Panc1 (cell line): ENCODE results near the gene MEIS1. TPM values are rescaled to one million over a fixed set of nuclear protein-coding genes. Genes with fewer than 3 reads are reported as not detected.

Experiments
- ATAC-seq: fragments of 200-7000 bp; cut with Tn5 transposase; 2 replicates; pipeline ENCODE4 v1.9.1; 2020; ENCODE audit warnings: mild to moderate bottlenecking, moderate library complexity
- BruUV-seq: library from RNA; stranded (reverse); fragments of 400-500 nt; replicated peaks from 2 replicates; lab custom pipeline; 2021; lab: Mats Ljungman, UMichigan
- CTCF ChIA-PET: fragments of 300-600 bp; sonication (Branson Sonifier 250); formaldehyde crosslinking; loops from one replicate; lab custom pipeline; 2022; ENCODE audit warnings: antibody characterized with exemption; lab: Charles Lee
- POLR2A ChIA-PET: fragments of 300-600 bp; sonication (Branson Sonifier 250); formaldehyde crosslinking; loops from one replicate; lab custom pipeline; 2022; ENCODE audit warnings: antibody characterized with exemption; lab: Charles Lee
- DNase-seq: peaks from one replicate; pipeline ENCODE4 v3.0.0-alpha.2; 2010; ENCODE audit warnings: low read depth, low spot score
- H3K27ac ChIP-seq: 2 replicates; pipeline ENCODE4 v1.5.1; 2011; ENCODE audit warnings: mild to moderate bottlenecking, low read length, inconsistent platforms
- H3K27me3 ChIP-seq: fragments of 200-500 bp; sonication (Bioruptor generic); 2 replicates; pipeline ENCODE4 v1.6.0; 2014; ENCODE audit warnings: low read length, inconsistent platforms; ENCODE audit not compliant: control insufficient read depth, insufficient read depth
- H3K36me3 ChIP-seq: fragments of 200-500 bp; sonication (Bioruptor generic); 2 replicates; pipeline ENCODE4 v1.5.1; 2014; ENCODE audit warnings: inconsistent platforms, mild to moderate bottlenecking, low read length, moderate library complexity; ENCODE audit not compliant: control insufficient read depth, insufficient read depth
- H3K4me1 ChIP-seq: 2 replicates; pipeline ENCODE4 v1.5.1; 2011; ENCODE audit warnings: inconsistent platforms, mild to moderate bottlenecking, low read length, moderate library complexity; ENCODE audit not compliant: control insufficient read depth, insufficient read depth
- H3K4me3 ChIP-seq, 2 experiments: 2 replicates each; pipeline ENCODE4 v1.5.1; 2011 to 2012; ENCODE audit warnings: low read depth in 2 of 2, low read length in 2 of 2, mild to moderate bottlenecking in 2 of 2, inconsistent platforms in 1 of 2, moderate library complexity in 1 of 2
- H3K9me3 ChIP-seq: fragments of 200-500 bp; sonication (Bioruptor generic); 2 replicates; pipeline ENCODE4 v1.5.1; 2014; ENCODE audit warnings: low read depth, mild to moderate bottlenecking, inconsistent platforms, low read length, moderate library complexity; ENCODE audit not compliant: control insufficient read depth, insufficient read depth
- CTCF ChIP-seq: fragments of 450-650 bp; IDR thresholded peaks from 2 replicates; pipeline ENCODE4 v1.5.1; 2017; ENCODE audit warnings: mild to moderate bottlenecking
- POLR2AphosphoS5 ChIP-seq: IDR thresholded peaks from 2 replicates; pipeline ENCODE4 v1.6.1; 2012; ENCODE audit warnings: mild to moderate bottlenecking, low read depth, low read length, moderate library complexity
- REST ChIP-seq, 2 experiments: IDR thresholded peaks; 2 replicates each; pipeline ENCODE4 v1.6.1; 2011 to 2012; ENCODE audit warnings: low read depth in 2 of 2, control low read depth in 1 of 2, low read length in 1 of 2, mild to moderate bottlenecking in 1 of 2, moderate library complexity in 1 of 2; ENCODE audit not compliant: insufficient read depth in 1 of 2
- SIN3A ChIP-seq: IDR thresholded peaks from 2 replicates; pipeline ENCODE4 v1.6.1; 2012; ENCODE audit warnings: low read depth, mild to moderate bottlenecking, low read length, moderate library complexity, borderline replicate concordance; ENCODE audit not compliant: insufficient read depth
- TCF7L2 ChIP-seq: IDR thresholded peaks from 2 replicates; pipeline ENCODE4 v1.6.1; 2011; ENCODE audit warnings: mild to moderate bottlenecking, low read depth, low read length, inconsistent platforms
- in situ Hi-C: cut with HindIII; loops from 2 replicates; pipeline ENCODE4 v1.10.0; 2016; ENCODE audit warnings: low sequenced_read_pairs, low pct_unique_long_range_greater_than_20kb
- intact Hi-C: fragments of 100-400 bp; cut with micrococcal nuclease; formaldehyde crosslinking; loops from one replicate; pipeline ENCODE4 v1.10.0; 2022; ENCODE audit not compliant: unreplicated experiment
- total RNA-seq: library from RNA; stranded (reverse); gene quantifications from one replicate; pipeline ENCODE4 v1.2.1, GENCODE V29; 2021; ENCODE audit not compliant: unreplicated experiment

The MEIS1 gene
- total RNA-seq, 1 experiment from 2014 or later: 2.0 TPM

GRCh38 chr2:66389651-66390131 is 45.2 kb upstream of the MEIS1 start:
- POLR2A ChIA-PET: no interaction called here
- no TSS peak for BruUV-seq
- Histone ChIP-seq H3K27ac (no peak overlapping the region), H3K9me3 (no peaks in the 10 kb centered on the region), H3K36me3 (no peaks in the 10 kb centered on the region), H3K27me3 (peaks cover 6% of the 10 kb centered on the region), H3K4me3 (no peak overlapping the region), H3K4me1 (peaks cover 4% of the 10 kb centered on the region)
- no peak for ATAC-seq
- no peak for TF ChIP-seq TCF7L2
- no peak for TF ChIP-seq SIN3A
- TF ChIP-seq CTCF: no peak
- TF ChIP-seq POLR2AphosphoS5: no peak
- TF ChIP-seq REST (IDR thresholded peaks at IDR 0.05; ENCODE audit: insufficient read depth in 1 of 2, low read depth in 2 of 2, low read length in 1 of 2): no peak
- intact Hi-C loops (no loop called here), in situ Hi-C loops (no loop called here)
- no peak for DNase-seq
- CTCF ChIA-PET: interaction anchor here (0.7 kb wide), 1 partner anchor 13 kb away, joined by 3 read pairs; no protein-coding TSS in a partner anchor

GRCh38 chr2:66390152-66390551 is 44.8 kb upstream of the MEIS1 start:
- ATAC-seq: no peak
- POLR2A ChIA-PET: no interaction called here
- no peak overlapping the region for H3K27ac ChIP-seq
- TF ChIP-seq SIN3A (no peak), REST (IDR thresholded peaks at IDR 0.05; ENCODE audit: insufficient read depth in 1 of 2, low read depth in 2 of 2, low read length in 1 of 2) (no peak), CTCF (no peak), POLR2AphosphoS5 (no peak), TCF7L2 (no peak)
- intact Hi-C loops (no loop called here), in situ Hi-C loops (no loop called here)
- no peak for DNase-seq
- H3K4me1 ChIP-seq: peaks cover 4% of the 10 kb centered on the region
- H3K9me3 ChIP-seq: no peaks in the 10 kb centered on the region
- BruUV-seq: no TSS peak
- peaks cover 6% of the 10 kb centered on the region for H3K27me3 ChIP-seq
- H3K4me3 ChIP-seq: no peak overlapping the region
- CTCF ChIA-PET: interaction anchor here (0.7 kb wide), 1 partner anchor 13 kb away, joined by 3 read pairs; no protein-coding TSS in a partner anchor
- H3K36me3 ChIP-seq: no peaks in the 10 kb centered on the region
